GM18870 (cell line): ENCODE measurements around the gene ZBTB26.
A peak's percentile ranks its signal among the peaks of the same experiment; 100 is the strongest.

ENCODE experiments used
- ATAC-seq: cut with Tn5 transposase; IDR thresholded peaks from one replicate; pipeline ENCODE4 v1.9.1; 2021; ENCODE audit warnings: moderate library complexity; ENCODE audit not compliant: unreplicated experiment

The ZBTB26 gene, protein sequence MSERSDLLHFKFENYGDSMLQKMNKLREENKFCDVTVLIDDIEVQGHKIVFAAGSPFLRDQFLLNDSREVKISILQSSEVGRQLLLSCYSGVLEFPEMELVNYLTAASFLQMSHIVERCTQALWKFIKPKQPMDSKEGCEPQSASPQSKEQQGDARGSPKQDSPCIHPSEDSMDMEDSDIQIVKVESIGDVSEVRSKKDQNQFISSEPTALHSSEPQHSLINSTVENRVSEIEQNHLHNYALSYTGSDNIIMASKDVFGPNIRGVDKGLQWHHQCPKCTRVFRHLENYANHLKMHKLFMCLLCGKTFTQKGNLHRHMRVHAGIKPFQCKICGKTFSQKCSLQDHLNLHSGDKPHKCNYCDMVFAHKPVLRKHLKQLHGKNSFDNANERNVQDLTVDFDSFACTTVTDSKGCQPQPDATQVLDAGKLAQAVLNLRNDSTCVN

DNA sequence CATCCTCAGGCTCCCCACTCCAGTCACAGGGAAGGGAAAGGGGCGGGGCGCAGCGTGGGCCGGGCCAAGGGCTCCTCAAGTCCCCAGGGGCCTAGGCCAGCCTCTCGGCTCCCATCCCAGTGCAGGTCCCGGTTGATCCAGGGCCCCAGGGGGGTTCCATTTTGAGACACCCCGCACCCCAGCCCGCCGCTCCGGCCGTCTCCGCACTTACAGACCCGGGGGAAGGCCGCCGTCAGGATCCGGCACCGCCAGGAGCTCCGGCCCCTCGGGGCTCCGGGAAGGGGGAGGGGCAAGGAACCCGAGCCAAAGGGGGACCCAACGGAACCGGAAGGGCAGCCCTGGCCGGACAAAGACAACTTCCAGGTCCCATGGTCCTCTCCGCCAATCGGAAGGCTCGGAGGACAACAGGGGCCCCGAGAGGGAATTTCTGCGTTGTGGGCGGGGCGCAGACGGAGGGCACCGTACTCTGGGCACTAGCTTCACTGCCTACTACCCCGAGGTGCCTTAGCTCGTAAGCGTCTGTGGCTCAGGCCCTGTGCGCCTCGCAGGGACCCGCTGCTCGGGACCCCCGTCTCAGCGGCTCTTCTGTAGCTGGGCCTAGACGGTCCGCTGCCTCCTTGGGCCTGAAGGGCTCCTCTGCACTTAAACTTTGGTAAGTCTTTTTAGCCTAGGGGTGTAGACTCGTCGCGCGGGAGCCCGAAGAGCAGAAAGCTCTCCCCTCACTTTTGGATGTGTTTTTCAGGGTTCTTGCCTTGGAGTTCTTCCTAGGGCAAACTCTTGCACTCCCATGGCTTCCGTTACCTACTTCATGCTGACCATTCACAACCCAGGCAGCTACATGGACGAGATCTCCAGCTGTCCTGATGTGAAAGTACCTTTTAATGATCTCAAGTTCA lies at the start of gene ZBTB26:
TSS of gene ZBTB26 (minus strand) at position 287 of the 896 bp plus-strand sequence. CDS start 11,578 bp downstream, outside the sequence.
- ATAC-seq: peak; percentile 90

DNA sequence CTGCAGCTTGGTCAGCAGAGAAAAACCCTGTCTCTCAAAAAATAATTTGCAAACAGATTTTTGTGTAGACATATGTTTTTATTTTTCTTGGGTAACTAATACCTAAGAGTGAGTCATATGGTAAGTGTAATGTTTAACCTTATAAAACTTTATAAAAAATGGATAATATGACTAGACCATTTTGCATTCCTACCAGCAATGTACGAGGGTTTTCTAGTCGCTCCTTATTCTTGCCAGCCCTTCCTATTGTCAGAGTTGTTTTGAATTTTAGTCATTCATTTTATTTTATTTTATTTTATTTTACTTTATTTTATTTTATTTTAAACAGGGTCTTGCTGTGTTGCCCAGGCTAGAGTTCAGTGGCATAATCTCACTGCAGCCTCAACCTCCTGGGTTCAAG lies 47.3 kb upstream of the ZBTB26 start:
- ATAC-seq: no peak

DNA sequence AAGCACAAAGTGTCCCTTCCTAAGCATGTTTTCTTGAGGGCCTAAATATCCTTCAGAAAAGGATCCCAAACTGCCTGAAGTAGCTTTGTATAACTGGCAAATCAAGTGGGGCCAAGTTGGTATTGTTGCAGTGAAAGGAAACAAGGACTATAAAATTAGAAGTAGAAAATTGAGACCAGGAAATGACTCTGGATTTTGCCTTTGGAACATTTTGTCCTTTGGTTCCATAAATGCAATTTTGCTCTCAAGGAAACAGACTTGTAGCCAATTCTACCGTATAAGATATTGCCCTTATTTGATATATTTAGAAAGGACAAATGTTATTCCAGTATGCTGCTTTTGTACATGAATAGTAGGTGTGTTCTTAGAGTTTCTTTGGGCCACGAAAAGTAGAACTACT lies 43.9 kb upstream of the ZBTB26 start:
- ATAC-seq: no peak

DNA sequence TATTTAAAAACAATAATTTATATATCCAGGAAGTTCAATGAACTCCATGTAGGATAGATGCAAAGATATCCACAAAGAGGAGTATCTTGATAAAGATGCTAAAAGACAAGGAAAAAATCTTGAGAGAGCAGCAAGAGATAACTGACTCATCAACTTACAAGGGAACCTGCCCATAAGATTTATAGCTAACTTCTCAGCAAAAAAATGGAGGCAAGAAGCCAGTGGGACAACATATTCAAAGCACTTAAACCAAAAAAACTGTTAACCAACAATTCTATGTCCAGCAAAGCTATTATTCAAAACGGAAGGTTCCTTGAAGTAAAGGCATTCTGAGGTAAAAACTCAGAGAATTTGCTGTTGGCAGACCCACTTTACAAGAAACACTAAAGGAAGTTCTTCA lies 29.8 kb upstream of the ZBTB26 start:
- no peak for ATAC-seq

DNA sequence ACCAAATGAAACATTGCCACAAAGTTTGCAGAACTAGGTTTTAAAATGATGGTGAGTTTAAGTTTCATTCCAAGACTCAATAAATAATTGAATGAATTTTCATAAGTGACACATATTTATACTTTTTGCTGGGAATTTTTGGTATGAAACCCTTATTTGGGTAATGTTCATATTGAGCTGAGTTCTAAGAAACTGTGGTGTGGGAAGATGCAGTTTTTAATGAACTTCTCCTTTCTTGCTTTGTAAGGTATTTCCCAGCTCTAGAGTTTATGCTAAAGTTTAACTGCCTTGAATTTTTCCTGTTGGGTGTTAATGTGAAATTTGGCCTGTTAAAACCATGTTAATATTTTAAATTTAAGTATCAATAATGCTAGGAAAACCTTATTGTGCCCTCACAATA lies 24.6 kb upstream of the ZBTB26 start:
- ATAC-seq: no peak

DNA sequence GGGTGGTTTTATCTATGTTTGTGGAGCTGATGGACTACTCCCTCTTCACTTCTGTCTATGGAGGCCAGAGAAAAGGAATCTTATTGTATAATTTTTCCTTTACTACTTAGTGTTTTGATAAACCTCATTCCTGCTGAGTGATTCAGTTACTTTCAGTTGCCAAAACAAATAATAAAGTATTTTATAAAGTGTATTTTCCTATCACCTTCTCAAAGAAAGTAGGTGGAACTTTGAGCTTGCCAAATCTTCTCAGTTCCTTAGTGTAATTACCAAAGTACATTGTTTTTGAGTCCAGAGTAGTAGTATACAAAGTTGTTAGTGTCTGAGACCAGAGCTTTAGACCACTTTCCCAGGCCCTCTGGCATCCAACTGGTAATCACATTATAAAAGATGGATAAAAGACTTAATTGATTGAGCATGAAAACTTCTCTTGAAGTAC lies 23.0 kb upstream of the ZBTB26 start:
- ATAC-seq: no peak

DNA sequence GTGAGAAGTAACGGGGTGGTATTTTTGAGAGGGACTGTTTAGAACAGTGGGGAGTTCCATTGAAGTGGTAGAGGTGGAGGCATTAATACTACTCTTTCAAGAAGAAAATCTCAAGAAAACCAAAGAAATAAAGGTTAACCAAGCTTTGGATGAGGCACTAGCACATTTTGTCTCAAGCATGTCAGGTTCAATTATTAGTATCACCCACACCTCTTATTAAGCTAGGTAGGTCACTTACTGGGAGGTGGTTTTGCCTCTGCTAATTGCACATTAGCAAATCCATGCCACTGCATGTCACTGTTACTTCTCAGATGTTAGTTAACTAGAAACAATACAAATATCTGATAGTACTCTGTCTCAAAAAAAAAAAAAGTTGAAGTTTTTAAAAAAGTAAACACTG lies 19.7 kb upstream of the ZBTB26 start:
- ATAC-seq: no peak

DNA sequence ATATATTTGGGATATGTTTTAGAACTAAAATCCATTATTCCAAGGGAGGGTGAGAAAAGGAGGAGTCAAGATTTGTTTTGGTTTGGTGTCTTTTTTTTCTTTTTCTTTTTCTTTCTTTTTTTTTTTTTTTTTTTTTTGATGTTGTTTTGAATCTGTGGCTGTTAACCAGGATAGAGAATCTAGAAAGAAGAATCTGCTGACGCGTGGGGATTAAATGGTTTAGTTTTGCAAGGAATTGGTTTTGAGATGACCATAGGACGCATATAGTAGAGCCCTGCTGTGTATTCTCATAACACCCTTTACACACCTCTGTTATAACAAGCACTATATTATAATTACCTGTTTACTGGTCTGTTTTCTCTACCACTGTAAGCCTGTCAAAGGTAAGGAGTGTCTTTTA lies 19.0 kb upstream of the ZBTB26 start:
- no peak for ATAC-seq

DNA sequence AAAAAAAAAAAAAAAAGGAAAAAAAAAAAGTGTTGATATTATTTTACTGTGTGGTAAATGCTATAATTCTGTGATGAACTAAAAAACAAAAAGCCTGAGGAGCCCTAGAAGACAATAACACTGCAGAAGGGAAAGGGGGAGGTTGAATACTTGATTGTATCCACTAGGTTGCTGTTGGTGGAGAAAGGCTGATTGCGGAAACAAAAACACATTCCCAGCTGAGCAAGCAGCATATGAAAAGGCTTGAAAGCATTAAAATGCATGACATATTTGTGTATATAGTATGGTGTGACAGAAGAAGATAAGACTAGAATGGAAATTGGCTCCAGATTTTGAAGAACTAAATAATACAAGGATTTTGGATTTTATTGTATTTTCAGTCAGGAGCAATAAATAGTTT lies 18.4 kb upstream of the ZBTB26 start:
- no peak for ATAC-seq

DNA sequence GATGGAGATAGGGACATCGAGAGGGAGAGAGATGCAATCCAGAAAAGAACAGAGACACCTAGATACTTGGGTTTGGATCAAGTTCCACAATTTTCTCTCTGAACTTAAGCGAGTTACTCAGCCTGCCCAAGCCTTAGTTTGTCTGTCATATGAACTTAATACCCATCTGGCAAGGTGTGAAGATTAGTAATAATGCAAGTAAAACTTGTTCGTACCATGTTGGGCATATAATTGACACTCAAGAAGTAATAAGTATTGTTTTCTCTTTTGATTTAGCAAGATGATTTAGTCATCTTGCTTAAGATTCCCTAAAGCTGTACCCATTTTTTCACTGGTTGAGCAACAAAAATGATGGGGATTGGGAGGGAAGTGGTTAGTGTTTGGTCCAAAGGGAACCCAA lies 17.0 kb upstream of the ZBTB26 start:
- ATAC-seq: no peak

DNA sequence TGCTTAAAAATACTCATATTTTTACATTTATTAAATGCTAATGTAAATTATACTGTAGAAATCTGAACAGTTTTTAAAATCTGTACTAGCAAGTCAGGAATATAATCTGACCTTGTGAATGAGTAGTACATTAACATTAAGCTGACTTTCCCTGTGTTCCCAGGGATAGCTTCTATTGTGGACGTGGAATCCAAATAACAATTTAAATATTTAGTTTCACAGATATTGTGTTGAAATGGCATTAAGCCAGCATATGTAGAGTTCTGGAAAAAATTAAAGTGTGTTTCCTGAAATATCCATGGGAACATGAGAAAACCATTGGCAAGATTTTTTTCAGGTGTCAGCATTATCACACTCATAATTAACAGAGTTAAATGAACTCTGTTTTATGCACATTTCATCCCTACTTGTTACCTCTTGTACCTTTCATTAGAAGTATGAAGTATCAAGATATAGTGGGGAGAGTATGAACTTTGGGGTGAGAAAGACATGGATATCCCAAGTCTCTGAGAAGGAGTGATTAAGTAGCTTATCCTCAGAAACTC lies 15.2 kb upstream of the ZBTB26 start:
- no peak for ATAC-seq

DNA sequence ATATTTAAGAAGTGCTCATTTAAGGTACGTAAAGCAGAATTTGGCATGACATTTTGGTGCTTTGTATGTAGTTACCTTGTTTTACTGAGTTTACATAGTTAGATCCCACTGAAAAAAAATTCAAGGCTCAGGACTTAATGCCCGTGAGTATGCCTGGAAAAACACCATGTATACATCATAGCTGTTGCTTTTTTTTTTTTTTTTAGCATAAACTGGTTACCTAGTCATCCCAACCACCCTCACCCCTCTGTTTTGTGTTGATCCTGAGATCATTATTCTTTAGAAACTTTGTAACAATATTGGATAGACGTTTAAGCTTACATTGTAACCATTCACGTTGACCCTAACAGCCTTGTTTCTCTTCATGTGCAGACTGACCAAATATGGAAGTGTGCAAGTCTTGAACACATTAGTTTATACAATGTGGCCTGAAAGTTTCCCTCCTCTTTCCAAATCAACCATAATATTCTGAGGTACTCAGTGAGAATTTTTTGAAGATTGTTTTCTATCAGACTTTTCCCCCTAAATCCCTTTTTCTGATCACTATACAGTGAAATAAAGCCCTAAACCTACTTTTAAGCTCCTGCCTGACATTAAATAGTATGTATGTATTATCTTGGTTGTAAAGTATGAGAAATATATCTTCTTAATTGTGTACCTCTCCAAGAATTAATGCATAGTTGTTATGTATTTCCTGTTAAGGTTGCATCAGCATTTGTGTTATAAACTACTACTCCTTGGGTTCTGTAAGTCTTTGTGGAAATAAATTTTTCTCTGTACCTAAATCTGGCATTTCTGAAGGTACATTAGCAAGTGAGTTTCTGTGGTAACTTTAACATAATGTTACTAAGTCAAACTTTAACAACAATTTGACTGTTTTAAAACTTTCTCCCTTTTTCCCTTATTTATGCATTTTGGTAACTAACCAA lies 13.9 kb upstream of the ZBTB26 start:
- ATAC-seq: no peak

DNA sequence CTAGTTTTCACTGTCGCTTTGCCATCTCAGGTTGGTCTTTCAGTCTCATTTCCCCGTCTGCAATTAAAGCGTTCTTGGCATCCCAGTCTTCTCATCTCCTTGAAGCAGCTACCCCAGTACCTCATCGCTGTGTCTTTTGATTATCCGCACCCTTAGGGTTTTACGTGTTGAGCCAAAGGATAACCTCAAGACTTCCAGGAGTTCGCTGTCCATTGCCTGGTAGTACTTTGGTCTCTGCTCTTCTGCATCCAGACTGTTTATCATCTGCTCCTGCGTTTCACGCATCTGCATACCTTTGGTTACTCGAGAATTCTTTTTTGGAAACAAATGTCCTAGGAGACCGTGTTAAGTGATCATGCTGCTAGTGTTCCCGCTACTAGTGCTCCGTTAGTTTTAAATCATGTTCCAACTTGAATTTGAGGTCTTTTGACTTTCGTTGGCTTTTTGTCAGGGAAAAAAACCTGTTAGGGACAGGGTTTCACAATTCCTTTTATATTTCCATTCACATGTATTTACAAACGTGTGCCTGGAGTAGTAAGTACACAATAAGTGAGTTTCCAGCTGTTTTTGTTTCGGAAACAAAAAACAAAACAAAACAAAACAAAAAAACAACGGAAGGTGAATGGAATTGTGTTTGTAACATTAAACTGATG lies 10.4 kb upstream of the ZBTB26 start:
- no peak for ATAC-seq

DNA sequence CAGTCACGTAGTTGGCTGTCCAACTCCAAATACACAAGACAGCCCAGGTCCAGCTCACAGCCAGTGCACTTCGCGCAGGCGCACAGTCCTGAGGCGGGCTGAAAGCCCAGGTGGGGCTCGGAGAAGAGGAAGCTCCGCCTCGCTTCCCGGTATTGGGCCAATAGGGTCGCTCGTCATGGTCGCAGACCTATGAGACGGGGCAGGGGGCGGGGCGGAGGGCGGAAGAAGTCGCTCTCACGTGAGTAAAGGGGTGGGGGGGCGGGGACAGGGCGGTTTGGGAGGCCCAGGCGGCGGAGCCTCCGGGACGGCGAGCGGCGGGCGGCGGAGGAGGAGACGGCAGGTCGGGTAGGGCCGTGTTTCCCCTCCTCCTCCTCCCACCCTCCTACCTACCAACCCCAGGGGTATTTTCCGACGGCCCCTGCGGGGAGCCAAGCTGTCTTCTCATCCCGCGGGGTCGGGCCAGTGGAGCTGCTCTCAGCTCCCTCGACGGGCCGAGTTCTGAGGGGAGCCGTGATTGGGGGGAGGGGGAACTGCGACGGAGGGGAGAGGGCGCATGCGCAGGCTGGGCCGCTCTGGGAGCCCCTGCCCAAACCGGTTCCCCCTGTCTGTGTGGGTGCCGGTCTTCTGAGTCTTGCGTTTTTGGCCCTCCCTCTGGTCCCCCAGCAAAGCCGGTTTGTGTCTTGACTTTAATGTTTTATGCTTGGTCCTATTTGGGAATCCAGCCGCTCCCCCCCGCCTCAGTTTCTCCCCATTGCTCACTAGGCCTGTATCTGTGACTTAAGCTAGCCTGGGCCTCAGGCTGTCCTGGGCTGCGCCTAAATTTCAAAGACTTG lies 9.7 kb upstream of the ZBTB26 start, which contains the start of gene RABGAP1:
TSS of gene RABGAP1 (plus strand) at position 272 of the 833 bp plus-strand sequence. CDS start 16,040 bp downstream, outside the sequence.
- peak; percentile 97 for ATAC-seq

DNA sequence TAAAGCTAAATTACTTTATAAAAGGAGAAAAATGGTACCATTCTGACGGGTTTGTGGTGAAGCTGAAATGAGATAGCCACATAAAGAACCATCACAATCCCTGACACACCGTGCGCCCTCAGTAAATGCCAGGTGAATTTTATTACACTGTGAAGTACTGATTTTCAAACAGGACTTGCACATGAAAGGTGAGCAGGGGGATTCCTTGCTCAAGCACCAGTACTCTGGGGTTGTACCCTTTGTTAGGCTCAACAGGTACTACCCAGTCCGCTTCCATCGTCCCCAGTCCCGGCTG lies 9.1 kb upstream of the ZBTB26 start:
- no peak for ATAC-seq

DNA sequence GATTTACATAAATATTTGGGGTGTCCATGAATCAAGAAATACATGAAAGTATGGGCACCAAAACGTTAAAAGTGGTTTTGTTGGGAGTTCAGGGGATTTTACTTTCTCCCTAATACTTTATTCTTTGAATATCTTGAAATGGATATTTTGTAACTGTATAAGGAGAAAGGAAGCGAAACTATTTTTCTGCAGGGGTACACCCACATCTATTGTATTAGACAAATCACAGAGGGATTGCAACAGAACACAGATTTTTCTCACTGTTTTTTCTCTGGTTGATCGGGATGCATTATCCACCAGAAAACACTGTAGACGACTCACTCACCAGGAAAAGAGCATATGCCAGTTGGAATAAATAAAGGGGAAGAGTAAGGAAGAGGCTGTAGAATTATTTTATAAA lies 8.3 kb upstream of the ZBTB26 start:
- ATAC-seq: no peak

DNA sequence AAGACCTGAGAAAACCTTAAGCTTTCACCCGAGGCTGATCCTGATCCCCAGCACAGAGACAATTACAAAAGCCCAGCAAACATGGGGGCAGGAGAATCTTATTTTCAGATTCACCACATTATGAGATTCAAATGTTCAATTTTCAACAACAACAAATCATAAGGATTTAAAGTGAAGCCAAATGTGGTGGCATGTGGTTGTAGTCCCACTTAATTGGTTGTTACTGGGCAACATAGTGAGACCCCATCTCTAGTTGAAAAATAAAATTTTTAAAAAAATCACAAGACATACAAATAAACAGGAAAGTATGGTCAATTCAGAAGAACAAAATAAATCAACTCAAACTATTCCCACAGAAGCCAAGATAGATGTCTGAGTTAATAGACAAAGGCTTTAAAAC lies 5.6 kb upstream of the ZBTB26 start:
- ATAC-seq: no peak

DNA sequence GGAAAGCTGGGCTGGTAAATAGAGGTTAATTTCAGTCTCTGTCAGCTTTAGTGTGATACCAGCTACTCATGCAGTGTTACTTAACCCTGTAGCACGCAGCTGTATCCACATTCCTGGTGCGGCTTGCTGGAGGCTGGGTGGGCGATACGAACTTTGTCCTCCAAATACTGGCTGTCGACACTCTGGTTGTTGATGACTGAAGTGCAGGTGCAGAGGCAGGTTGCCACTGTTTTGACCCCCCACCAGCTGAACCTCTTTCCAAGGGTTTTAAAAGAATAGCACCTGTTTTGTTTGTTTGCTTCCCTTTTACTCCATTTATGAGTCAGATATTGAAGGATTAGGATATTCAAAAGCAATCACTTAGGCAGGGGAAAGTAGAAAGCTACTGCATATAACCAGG lies 5.2 kb upstream of the ZBTB26 start:
- no peak for ATAC-seq

DNA sequence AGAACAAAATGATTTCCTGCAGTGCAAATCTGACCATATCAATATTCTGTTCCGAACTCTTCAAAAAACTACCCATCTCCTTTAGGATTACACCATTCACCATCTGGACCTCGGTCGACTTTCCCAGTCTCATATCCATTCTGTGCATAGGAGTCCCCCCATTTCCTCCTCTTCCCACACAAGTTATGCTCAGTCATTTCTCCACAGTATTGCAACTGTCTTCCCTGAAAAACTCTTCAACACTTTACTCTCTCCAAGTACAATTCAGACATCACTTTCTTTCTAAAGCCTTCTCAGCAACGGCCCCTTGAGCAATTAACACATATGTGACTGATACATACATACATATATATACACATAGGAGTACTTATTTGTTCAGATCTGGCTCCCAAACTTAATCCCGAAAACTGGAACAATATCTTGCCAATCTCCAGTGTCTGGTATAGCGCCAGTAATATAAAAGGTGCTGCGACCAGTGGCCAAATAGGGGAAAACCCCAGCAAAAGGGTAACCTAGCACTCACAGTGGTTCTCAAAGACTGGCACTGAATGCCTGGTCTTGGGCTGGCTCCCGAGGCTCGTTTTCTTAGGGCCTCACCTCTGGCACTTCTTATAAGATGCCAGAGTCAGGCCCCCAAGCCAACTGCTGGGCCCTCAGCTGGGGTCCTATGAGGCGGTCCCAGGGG lies 629 bp downstream of the ZBTB26 start:
- ATAC-seq: peak; percentile 17
